Adrenal gland (tissue), 5 donors: ENCODE results near the gene MCM5.

Experiments
- POLR2A ChIP-seq, 2 donors: fragments of 450-650 bp; IDR thresholded peaks; one replicate each; pipeline ENCODE4 v1.6.1; 2017; ENCODE audit warnings: antibody characterized with exemption in 2 of 2, mild to moderate bottlenecking in 2 of 2, moderate library complexity in 1 of 2
- TF ChIP-seq, protein P1 (sequence below), 6 experiments: fragments of 450-650 bp in 4 of 6; fragments of 200-600 bp in 2 of 6; sonication (generic) in 1 of 6; IDR thresholded peaks; 1 replicate in 5 of 6; 2 replicates in 1 of 6; pipeline versions ENCODE4 v1.5.1 to v1.8.0; 2016 to 2021; ENCODE audit warnings: antibody characterized with exemption in 6 of 6, mild to moderate bottlenecking in 2 of 6, moderate library complexity in 1 of 6
- donor health status: DM: no; HTN: no; CAD: no.

DNA sequence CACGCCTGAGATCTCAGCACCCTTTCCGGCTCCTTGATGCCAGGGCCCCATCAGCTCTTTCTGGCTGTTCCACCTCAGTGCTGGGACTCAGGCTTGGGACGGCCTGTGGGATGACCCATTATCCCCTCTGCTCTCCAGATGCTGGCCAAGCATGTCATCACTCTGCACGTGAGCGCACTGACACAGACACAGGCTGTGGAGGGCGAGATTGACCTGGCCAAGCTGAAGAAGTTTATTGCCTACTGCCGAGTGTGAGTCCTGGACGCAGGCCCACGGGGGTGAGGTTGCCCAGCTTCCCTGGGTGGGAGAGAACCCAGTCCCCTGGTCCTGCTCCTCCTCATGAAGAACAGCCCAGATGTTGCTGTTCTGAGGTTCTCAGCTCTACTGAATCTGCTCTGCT, 17.7 kb downstream of the MCM5 start:
- TF ChIP-seq, protein P1, sequence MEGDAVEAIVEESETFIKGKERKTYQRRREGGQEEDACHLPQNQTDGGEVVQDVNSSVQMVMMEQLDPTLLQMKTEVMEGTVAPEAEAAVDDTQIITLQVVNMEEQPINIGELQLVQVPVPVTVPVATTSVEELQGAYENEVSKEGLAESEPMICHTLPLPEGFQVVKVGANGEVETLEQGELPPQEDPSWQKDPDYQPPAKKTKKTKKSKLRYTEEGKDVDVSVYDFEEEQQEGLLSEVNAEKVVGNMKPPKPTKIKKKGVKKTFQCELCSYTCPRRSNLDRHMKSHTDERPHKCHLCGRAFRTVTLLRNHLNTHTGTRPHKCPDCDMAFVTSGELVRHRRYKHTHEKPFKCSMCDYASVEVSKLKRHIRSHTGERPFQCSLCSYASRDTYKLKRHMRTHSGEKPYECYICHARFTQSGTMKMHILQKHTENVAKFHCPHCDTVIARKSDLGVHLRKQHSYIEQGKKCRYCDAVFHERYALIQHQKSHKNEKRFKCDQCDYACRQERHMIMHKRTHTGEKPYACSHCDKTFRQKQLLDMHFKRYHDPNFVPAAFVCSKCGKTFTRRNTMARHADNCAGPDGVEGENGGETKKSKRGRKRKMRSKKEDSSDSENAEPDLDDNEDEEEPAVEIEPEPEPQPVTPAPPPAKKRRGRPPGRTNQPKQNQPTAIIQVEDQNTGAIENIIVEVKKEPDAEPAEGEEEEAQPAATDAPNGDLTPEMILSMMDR (IDR thresholded peaks at IDR 0.05), result no peak
- TF ChIP-seq POLR2A (IDR thresholded peaks at IDR 0.05), result no peak
